ENCODE results near the gene SLC19A1.

DNA sequence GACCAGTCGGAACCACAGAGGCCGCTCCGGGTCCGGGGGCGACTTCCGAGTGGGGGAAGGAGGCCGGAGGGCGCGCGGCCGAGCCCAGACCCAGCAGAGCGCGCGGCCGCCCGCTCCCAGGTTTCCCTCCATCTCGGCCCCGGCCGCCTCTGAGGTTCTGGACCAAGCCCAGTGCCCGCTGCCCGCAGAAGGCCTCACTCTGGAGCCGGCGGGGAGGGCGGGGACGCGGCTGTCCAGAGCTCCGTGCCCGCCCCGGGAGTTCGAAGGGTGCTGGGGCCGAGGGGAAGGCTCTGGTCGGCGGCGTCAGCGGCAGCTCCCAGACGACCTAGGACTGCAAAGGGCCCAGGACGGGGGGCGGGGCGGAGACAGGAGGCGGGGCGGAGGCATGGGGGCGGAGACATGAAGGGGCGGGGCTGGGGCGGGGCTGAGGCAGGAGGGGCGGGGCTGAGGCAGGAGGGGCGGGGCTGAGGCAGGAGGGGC, 48.0 kb upstream of the SLC19A1 start:
- TF ChIP-seq, protein P1, sequence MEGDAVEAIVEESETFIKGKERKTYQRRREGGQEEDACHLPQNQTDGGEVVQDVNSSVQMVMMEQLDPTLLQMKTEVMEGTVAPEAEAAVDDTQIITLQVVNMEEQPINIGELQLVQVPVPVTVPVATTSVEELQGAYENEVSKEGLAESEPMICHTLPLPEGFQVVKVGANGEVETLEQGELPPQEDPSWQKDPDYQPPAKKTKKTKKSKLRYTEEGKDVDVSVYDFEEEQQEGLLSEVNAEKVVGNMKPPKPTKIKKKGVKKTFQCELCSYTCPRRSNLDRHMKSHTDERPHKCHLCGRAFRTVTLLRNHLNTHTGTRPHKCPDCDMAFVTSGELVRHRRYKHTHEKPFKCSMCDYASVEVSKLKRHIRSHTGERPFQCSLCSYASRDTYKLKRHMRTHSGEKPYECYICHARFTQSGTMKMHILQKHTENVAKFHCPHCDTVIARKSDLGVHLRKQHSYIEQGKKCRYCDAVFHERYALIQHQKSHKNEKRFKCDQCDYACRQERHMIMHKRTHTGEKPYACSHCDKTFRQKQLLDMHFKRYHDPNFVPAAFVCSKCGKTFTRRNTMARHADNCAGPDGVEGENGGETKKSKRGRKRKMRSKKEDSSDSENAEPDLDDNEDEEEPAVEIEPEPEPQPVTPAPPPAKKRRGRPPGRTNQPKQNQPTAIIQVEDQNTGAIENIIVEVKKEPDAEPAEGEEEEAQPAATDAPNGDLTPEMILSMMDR (IDR thresholded peaks at IDR 0.05 in 8 of 11, conservative IDR thresholded peaks at IDR 0.05 in 3 of 11), result no peak
- TF ChIP-seq POLR2A (IDR thresholded peaks at IDR 0.05) (no peak), POLR2AphosphoS5 (IDR thresholded peaks at IDR 0.05) (peak; percentile 38 to 75 (median 74))
